Activated CD8-positive, alpha-beta memory T cell treated with anti-CD3 and anti-CD28 coated beads, Interleukin-2, amount 50 U/mL, for 1 hour (primary cell): ENCODE data around the gene ZNG1C.
"Not testable (repeated sequence)": the region's sequence is repeated elsewhere in the genome, so short reads cannot be mapped to it uniquely, and the experiment has no call there.

Experiments used
- DNase-seq: peaks from one replicate; pipeline ENCODE4 v3.0.0-alpha.2; 2020; ENCODE audit errors: extremely low read depth

ZNG1C gene

DNA sequence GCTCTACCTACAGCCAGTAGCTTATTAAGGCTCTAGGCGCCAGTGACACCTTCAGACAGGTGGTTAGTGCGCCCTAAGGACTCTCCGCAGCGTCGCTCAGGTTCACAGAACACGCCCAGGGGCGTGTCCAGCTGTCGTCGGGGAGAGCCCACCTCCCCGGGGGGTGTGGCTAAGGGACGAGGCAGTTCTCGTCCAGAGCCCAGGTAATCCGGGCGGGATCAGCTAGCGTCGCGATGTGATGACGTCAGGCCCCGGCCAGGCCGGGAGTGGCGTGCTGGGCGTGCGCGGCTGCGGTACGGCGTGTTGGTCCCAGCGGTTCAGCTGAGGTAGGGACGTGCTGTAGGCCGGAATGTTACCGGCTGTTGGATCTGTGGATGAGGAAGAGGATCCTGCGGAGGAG, at the start of gene ZNG1C:
Gene ZNG1C, plus strand, starts transcription at position 301 of the 400 bp plus-strand sequence. Its CDS starts 49 bp downstream, at position 350.
- DNase-seq, result not testable (repeated sequence)

- not testable (repeated sequence) for DNase-seq
These were observed 654 bp downstream of the ZNG1C start for GRCh38 chr9:68242437-68242836.

DNA sequence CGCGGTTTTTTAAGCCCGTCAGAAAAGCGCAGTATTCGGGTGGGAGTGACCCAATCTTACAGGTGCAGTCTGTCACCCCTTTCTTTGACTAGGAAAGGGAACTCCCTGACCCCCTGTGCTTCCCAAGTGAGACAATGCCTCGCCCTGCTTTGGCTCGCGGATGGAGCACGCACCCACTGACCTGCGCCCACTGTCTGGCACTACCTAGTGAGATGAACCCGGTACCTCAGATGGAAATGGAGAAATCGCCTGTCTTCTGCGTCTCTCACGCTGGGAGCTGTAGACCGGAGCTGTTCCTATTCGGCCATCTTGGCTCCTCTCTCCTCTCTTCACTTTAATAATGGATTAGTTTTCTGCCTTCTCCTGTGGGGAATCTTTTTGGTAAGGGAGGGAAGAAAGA, 39.3 kb downstream of the ZNG1C start:
- DNase-seq, result not testable (repeated sequence)

DNA sequence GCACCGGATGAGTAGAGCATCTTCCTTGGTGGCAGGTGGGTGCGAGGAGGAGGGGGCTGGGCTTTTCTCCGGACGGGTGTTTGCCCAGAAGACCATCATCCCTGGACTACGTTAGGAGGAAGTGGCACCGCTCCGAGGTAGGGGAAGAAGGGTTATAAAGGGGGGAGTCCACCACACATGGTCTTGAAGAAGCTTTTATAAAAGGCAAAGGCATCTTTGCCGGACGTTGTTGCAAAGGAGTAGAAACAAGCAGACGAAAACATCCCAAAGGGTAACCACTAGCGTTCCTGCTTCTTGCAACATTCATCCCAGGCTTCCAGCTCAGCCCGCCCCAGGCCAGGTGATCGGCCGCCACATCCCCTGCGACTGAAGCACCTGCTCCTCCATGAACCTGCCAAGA, 60.8 kb downstream of the ZNG1C start, which contains the start of gene FOXD4L3:
Gene FOXD4L3, plus strand, starts transcription at position 301 of the 400 bp plus-strand sequence. Its CDS starts 85 bp downstream, at position 386.
- DNase-seq, result not testable (repeated sequence)

GRCh38 chr9:68303771-68304170, 62.0 kb downstream of the ZNG1C start:
- DNase-seq, result not testable (repeated sequence)

DNA sequence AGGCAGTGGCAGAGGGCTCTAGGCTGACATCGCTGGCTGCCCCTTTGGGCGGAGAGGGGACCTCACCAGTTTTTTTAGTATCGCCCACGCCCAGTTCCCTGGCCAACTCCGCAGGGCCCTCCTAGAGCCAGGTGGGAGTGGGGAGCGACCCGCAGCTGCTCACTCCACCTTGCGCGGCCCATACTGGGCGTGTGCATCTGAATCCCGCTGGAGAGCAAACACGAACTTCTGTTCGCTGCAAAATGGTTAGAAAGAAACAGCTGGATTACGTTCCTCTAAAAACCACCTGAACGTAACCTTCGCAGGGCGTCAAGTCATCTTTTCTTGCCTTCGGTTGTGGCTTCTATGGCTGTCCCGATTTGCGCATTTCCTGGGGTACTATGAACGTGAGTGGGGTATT, 62.4 kb downstream of the ZNG1C start:
- not testable (repeated sequence) for DNase-seq

- not testable (repeated sequence) for DNase-seq
These were observed 63.0 kb downstream of the ZNG1C start for GRCh38 chr9:68304777-68305176.

DNA sequence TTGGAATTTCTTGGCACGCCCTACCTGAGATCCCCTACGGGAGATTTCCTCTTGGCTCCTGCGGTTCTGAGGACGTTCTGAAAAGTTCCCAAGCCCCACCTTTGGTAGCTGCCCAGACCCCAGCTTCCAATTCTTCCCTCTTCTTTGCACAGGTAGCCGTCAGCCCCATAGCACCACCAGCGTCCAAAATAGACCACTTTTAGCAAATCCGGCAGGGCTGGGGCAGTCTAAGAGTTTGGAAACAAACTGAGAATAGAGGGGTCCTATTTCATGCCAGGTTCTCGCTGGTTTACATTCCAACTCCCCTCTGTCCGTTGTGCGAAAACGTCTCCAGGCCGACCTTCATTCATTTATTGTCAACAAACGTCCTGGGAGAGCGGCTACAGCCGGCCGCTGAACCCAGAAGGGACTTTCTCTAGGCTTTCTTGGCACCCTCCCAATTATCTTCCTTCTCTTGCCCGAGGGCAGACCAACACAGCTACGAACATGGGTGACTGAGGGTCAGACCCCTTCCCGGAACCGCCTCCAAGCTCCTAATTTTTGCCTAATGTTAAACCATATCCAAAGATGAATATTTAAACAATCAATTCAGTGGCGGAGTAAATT, 64.0 kb downstream of the ZNG1C start:
- not testable (repeated sequence) for DNase-seq

GRCh38 chr9:68306391-68306964, 64.7 kb downstream of the ZNG1C start:
- not testable (repeated sequence) for DNase-seq

DNA sequence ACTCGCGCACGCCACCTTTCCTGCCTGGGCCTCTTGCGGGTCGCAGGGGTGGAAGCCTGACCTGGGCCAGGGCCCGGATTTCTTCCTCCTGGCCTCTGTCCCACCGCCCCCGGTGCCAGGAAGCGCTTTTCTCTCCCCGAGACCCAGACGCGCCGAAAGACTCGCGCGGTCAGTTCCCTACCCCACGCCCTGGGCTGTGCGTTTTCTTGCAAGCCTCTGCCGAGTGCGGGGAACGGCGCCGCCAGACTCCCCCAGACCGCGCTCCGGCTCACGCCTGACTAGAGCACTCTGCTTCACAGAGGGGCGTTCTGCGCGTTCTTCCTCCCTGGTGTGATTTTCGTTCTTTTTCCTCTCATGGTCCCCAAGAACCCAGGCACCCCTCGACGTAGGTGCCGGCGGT, 65.3 kb downstream of the ZNG1C start:
- DNase-seq, result not testable (repeated sequence)

DNA sequence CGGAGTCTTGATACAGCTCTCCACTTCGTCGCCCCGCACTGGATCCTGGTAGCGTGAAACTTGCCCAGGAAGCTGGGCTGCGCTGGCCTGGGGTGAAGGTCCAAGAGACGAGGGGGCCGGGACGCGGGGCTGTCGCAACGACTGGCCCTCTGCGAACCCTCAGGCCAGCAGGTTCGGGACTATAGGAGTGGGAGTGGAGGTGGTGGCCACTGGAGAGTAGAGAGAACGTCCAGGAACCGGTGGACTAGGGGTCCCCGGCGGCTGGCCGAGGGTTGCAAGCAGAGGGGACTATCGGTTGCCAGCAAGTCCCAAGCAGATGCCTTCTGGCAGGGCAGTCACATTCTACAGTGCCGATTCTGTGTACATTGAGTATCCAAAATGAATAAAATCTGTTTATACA, 65.9 kb downstream of the ZNG1C start:
- DNase-seq, result not testable (repeated sequence)

- not testable (repeated sequence) for DNase-seq
These were observed 69.4 kb downstream of the ZNG1C start for GRCh38 chr9:68311208-68311607.

GRCh38 chr9:68318209-68318608, 76.4 kb downstream of the ZNG1C start:
- DNase-seq, result not testable (repeated sequence)

DNA sequence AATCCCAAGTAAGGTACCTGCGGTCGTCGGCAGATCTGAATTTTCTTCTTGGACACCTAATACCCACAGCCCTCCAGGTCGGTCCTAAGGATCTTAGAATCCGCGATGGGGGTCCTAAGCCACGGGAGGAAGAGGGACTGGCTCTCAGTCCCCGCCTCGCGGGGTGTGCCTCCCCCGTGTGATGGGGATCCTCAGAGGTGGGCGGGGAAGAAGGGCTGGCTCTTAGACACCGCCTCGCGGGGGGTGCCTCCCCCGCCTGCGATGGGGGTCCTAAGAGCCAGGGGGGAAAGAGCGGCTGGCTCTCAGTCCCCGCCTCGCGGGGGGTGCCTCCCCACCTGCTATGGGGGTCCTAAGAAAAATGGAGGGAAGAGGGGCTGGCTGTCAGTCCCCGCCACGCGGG, 82.0 kb downstream of the ZNG1C start:
- DNase-seq, result not testable (repeated sequence)

- DNase-seq, result not testable (repeated sequence)
These were observed 82.7 kb downstream of the ZNG1C start for GRCh38 chr9:68324518-68324917.

- not testable (repeated sequence) for DNase-seq
These were observed 87.3 kb downstream of the ZNG1C start for GRCh38 chr9:68329106-68329505.

DNA sequence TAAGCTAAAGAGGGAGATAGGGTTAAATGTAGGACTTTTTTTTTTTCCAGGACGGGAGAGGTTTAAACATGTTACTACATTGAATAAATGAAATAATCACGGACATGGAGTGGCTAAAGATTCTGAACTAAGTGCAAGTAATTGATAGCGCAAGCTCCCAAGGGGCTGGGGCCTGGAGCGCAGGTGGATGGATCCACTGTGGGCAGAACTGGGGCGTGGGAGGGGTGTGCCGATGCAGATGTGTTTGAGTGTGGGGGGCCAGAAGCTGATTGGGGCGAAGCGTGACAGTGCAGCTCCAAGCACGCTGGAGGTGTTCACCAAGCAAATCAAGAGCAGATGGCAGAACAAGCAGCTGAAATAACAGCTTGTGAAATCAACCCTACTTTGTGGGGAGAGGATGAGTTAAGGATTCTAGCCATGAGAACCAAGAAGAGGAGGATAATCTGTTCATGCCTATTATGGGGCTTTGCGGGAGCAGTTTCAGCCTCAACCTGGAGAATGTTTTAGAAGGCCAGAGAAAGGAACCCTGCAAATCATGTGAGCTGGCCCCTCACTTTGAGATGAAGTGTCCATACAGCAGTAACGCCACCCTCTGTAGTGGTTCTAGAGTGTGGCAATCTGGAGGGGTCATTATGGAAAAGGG, 88.9 kb downstream of the ZNG1C start:
- DNase-seq, result not testable (repeated sequence)

- not testable (repeated sequence) for DNase-seq
These were observed 90.3 kb downstream of the ZNG1C start for GRCh38 chr9:68332122-68332521.

DNA sequence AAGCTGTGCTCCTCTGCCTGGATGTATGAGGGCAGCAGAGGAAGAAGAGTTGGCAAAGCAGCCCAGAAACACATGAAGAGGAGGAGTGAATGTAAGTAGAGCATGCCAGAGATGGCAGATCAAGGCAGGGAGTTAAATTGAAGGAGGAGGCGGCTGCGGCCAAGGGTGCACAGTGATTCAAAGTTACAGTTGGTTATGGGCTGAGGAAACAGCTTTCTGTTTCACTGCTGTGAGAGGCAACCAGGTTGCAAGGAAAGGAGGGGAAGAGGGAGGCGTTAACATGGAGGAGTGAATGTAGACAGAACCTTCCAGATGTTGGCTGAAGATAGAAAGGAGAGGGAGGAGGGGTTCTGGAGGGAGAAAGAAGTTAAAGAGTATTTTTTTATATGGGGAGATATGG, 94.2 kb downstream of the ZNG1C start:
- not testable (repeated sequence) for DNase-seq

DNA sequence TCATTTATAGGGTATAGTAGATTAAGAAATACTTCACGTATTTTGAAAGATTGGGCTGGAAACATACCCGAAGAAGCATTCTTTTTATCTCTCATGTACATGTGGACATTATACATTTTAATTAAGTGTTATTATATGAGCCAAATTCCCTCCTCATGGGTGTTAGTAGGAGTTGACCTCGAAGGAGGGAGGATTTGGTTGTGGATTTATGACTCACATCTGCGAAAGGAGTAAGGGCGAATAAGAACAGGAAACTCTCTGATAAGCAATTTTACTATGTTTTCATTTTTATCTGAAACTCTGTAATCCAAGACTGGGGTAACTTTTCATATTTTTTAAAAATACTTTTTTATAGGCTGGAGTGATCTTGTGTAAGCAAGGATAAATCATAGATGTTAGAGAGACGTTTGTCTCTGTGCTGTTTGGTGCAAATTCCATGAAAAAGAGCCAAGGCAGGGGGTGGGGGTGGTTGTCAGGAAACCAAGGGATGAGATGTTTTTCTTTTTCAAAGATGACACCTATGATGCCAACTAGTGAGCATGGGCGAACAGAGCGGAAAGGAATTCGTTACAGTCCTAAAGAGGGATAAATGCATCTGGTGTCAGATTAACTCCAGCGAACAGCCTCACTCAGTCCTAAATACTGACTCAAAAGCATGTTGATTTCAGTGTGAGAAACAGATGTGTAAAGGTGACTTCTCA, 95.0 kb downstream of the ZNG1C start:
- not testable (repeated sequence) for DNase-seq

GRCh38 chr9:68338000-68338399, 96.2 kb downstream of the ZNG1C start:
- not testable (repeated sequence) for DNase-seq
